CD4-positive, alpha-beta T cell (primary cell): ENCODE measurements around the gene DYNLT2. TPM values are rescaled to one million over a fixed set of nuclear protein-coding genes. Genes with fewer than 3 reads are reported as not detected.

Experiments used
- ATAC-seq: fragments of 200-7000 bp; cut with Tn5 transposase; one replicate; pipeline ENCODE4 v1.10.0; 2022; ENCODE audit warnings: mild to moderate bottlenecking; ENCODE audit not compliant: poor library complexity
- CTCF ChIA-PET: fragments of 350-600 bp; sonication (Branson Sonifier 250); formaldehyde crosslinking; loops from one replicate; lab custom pipeline; 2021; ENCODE audit warnings: antibody characterized with exemption, inconsistent platforms; lab: Charles Lee
- POLR2A ChIA-PET: fragments of 350-600 bp; sonication (Branson Sonifier 250); formaldehyde crosslinking; loops from one replicate; lab custom pipeline; 2021; ENCODE audit warnings: antibody characterized with exemption, inconsistent platforms; lab: Charles Lee
- DNase-seq, 14 experiments: peaks; one replicate each; pipeline ENCODE4 v3.0.0-alpha.2; 2013 to 2020; ENCODE audit warnings: mixed read lengths in 2 of 14
- H3K27ac ChIP-seq, 2 donors: one replicate each; pipeline versions ENCODE4 v1.5.1 to v1.7.0; 2013; ENCODE audit warnings: low read length in 2 of 2, low read depth in 1 of 2, mild to moderate bottlenecking in 1 of 2
- H3K27me3 ChIP-seq, 2 experiments: 1 replicate in 1 of 2; 2 replicates in 1 of 2; pipeline versions ENCODE4 v1.6.1 to v1.7.0; 2013; ENCODE audit warnings: low read length in 2 of 2, control low read depth in 1 of 2, mild to moderate bottlenecking in 1 of 2, moderate library complexity in 1 of 2; ENCODE audit not compliant: insufficient read depth in 2 of 2, control insufficient read depth in 1 of 2
- H3K36me3 ChIP-seq: one replicate; pipeline ENCODE4 v1.6.1; 2013; ENCODE audit warnings: low read length, control low read depth; ENCODE audit not compliant: insufficient read depth
- H3K4me1 ChIP-seq: one replicate; pipeline ENCODE4 v1.6.1; 2013; ENCODE audit warnings: low read length, control low read depth; ENCODE audit not compliant: insufficient read depth
- H3K4me3 ChIP-seq: one replicate; pipeline ENCODE4 v1.5.1; 2013; ENCODE audit warnings: mild to moderate bottlenecking, low read length, moderate library complexity
- H3K9me3 ChIP-seq, 2 experiments: 1 replicate in 1 of 2; 2 replicates in 1 of 2; pipeline versions ENCODE4 v1.6.1 to v1.7.0; 2013; ENCODE audit warnings: low read length in 2 of 2, mild to moderate bottlenecking in 2 of 2, control low read depth in 1 of 2, moderate library complexity in 1 of 2; ENCODE audit not compliant: control insufficient read depth in 1 of 2, insufficient read depth in 1 of 2
- H3K27ac Mint-ChIP-seq: one replicate; pipeline ENCODE4 v1.8.0; 2020; ENCODE audit warnings: mixed read lengths
- H3K27me3 Mint-ChIP-seq: one replicate; pipeline ENCODE4 v1.8.0; 2021; ENCODE audit warnings: mixed read lengths
- H3K36me3 Mint-ChIP-seq: one replicate; pipeline ENCODE4 v1.8.0; 2021; ENCODE audit warnings: low read depth, mixed read lengths
- H3K4me1 Mint-ChIP-seq: one replicate; pipeline ENCODE4 v1.8.0; 2021; ENCODE audit warnings: low read depth, mixed read lengths
- H3K4me3 Mint-ChIP-seq: one replicate; pipeline ENCODE4 v1.8.0; 2020; ENCODE audit warnings: mild to moderate bottlenecking, mixed read lengths
- H3K9me3 Mint-ChIP-seq: one replicate; pipeline ENCODE4 v1.8.0; 2020; ENCODE audit warnings: mixed read lengths
- intact Hi-C, 2 experiments: fragments of 100-400 bp; cut with DNase I in 1 of 2; cut with micrococcal nuclease in 1 of 2; formaldehyde crosslinking; loops; one replicate each; pipeline versions ENCODE4 v1.15.1 to v1.9.0; 2023 to 2025; cut with DNase I, micrococcal nuclease
- total RNA-seq, 174 experiments: library from RNA in 2 of 174; stranded (reverse) in 2 of 174; gene quantifications; one replicate each; pipeline ENCODE4 v1.2.3 and lab custom pipeline; 2021 to 2026
- TF ChIP-seq, protein P1 (sequence below): fragments of 200-600 bp; IDR thresholded peaks from one replicate; pipeline ENCODE4 v1.8.0; 2022; ENCODE audit warnings: antibody characterized with exemption, mild to moderate bottlenecking

Gene DYNLT2
- total RNA-seq, 2 experiments from 2014 or later = 4.1 to 4.3 TPM

DNA sequence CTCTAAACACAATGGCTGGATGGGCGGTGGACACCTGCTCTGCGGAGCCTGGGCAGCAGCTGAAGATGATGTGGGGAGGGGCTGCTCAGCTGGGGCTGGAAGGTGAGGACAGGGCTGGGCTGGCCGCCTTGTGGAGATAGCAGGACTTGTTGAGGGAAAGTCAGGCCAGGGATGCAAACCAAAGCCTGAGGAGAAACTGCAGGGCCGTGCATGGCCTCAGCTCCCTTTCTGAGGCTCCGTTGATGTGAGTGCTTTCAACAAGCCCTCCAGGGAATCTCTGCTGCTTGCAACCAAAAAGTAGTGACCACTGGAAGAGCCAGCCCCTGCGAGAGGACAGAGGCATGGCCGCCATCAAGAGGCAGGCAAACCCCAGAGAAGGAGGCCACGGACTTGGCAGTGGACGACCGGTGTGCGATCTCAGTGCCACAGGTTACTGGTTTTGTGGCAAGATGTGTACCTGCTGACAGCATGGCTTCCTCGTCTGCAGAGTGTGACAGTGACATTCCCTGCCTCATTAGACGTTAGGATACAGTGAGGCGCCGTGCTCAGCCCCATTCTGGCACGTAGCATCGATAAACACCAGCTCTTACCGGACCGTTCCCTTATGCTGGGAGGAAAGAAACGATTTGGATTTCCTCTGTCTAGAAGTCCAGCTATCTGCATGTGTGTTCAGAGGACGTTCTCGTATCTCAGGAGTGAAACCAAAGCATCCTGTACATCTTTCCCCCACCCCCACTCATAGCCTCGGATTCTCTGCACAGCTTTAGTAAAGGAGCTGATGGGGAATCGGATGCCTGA lies 38.0 kb upstream of the DYNLT2 start:
- Histone ChIP-seq H3K27me3 (no peaks in the 10 kb centered on the region), H3K9me3 (no peaks in the 10 kb centered on the region), H3K4me1 (peaks cover 16% of the 10 kb centered on the region), H3K4me3 (peak overlapping the region; percentile 70), H3K36me3 (no peaks in the 10 kb centered on the region), H3K27ac (no peak overlapping the region)
- POLR2A ChIA-PET = interaction anchor here (1.0 to 2.1 kb wide), 7 partner anchors 14 to 765 kb away, joined by 3 to 5 read pairs (median 4); partner anchors contain the start of genes C6orf120, ERMARD, PHF10 and TBP
- intact Hi-C loops = no loop called here
- no peak overlapping the region for H3K27ac Mint-ChIP-seq
- no peak for ATAC-seq
- TF ChIP-seq, protein P1, sequence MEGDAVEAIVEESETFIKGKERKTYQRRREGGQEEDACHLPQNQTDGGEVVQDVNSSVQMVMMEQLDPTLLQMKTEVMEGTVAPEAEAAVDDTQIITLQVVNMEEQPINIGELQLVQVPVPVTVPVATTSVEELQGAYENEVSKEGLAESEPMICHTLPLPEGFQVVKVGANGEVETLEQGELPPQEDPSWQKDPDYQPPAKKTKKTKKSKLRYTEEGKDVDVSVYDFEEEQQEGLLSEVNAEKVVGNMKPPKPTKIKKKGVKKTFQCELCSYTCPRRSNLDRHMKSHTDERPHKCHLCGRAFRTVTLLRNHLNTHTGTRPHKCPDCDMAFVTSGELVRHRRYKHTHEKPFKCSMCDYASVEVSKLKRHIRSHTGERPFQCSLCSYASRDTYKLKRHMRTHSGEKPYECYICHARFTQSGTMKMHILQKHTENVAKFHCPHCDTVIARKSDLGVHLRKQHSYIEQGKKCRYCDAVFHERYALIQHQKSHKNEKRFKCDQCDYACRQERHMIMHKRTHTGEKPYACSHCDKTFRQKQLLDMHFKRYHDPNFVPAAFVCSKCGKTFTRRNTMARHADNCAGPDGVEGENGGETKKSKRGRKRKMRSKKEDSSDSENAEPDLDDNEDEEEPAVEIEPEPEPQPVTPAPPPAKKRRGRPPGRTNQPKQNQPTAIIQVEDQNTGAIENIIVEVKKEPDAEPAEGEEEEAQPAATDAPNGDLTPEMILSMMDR = no peak
- peak in 1 of 14 experiments; percentile 23 for DNase-seq
- H3K9me3 Mint-ChIP-seq = no peaks in the 10 kb centered on the region
- peaks cover 37% of the 10 kb centered on the region for H3K27me3 Mint-ChIP-seq
- peak overlapping the region; percentile 89 for H3K4me3 Mint-ChIP-seq
- H3K36me3 Mint-ChIP-seq = peaks cover under 1% of the 10 kb centered on the region
- CTCF ChIA-PET = interaction anchor here (0.6 to 2.0 kb wide), 14 partner anchors 12 to 728 kb away, joined by 3 to 11 read pairs (median 3); partner anchors contain the start of genes C6orf120 and WDR27
- H3K4me1 Mint-ChIP-seq = peaks cover 18% of the 10 kb centered on the region

DNA sequence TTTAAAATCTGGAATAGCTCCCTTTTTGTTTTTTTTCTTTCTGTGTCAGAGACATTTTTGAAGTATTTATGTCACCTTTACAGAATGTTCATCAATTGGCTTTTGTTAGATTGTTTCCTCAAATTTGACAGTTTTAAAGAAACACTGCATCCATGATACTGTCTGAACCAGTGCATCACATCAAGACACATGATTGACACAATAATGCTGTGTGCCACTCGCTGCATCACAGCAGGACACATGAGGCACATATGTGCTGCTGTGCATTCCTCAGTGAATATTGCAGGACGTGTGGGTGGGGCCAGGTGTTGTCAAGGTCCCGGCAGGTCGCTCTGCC lies 37.4 kb upstream of the DYNLT2 start:
- DNase-seq (no peak), ATAC-seq (no peak)
- H3K9me3 Mint-ChIP-seq = no peaks in the 10 kb centered on the region
- H3K36me3 Mint-ChIP-seq = peaks cover 6% of the 10 kb centered on the region
- no peak overlapping the region for H3K27ac ChIP-seq
- no peak overlapping the region for H3K27ac Mint-ChIP-seq
- intact Hi-C loops = no loop called here
- no peaks in the 10 kb centered on the region for H3K36me3 ChIP-seq
- H3K4me1 ChIP-seq = peaks cover 16% of the 10 kb centered on the region
- no peaks in the 10 kb centered on the region for H3K27me3 ChIP-seq
- H3K4me1 Mint-ChIP-seq = peaks cover 18% of the 10 kb centered on the region
- peaks cover 33% of the 10 kb centered on the region for H3K27me3 Mint-ChIP-seq
- ChIA-PET CTCF (interaction anchor here (2.0 kb wide), 1 partner anchor 728 kb away, joined by 9 read pairs; no protein-coding TSS in a partner anchor), POLR2A (no interaction called here)
- no peak overlapping the region for H3K4me3 Mint-ChIP-seq
- TF ChIP-seq, protein P1 = no peak
- H3K4me3 ChIP-seq = no peak overlapping the region
- H3K9me3 ChIP-seq = no peaks in the 10 kb centered on the region

DNA sequence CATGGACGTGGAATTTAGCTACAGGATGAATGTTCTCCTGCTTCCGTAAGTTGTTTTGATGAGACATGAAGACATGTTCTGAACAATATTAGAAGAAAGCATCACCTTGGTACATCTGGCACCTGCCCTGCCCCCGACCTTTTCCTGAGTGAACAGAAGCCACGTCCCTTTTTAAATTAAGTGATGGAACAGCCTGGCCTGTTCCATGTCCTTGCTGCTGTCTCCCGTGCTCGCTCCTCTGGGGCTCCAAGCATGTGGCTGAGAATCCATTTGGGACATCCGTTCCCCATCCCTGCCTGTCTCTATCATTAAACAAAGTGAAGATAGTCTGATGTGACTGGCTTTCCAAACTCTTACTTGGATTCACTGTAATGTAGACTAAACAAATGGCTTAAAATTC lies 36.4 kb upstream of the DYNLT2 start:
- Histone ChIP-seq H3K27me3 (no peaks in the 10 kb centered on the region), H3K4me1 (peaks cover 16% of the 10 kb centered on the region), H3K9me3 (peaks cover 0 to 4% of the 10 kb centered on the region in 2 experiments), H3K27ac (no peak overlapping the region), H3K4me3 (no peak overlapping the region), H3K36me3 (no peaks in the 10 kb centered on the region)
- ATAC-seq = no peak
- H3K4me3 Mint-ChIP-seq = no peak overlapping the region
- peaks cover 23% of the 10 kb centered on the region for H3K27me3 Mint-ChIP-seq
- H3K9me3 Mint-ChIP-seq = no peaks in the 10 kb centered on the region
- TF ChIP-seq, protein P1 = no peak
- H3K27ac Mint-ChIP-seq = no peak overlapping the region
- peak in 1 of 14 experiments; percentile 7 for DNase-seq
- peaks cover 18% of the 10 kb centered on the region for H3K4me1 Mint-ChIP-seq
- peaks cover 15% of the 10 kb centered on the region for H3K36me3 Mint-ChIP-seq
- intact Hi-C loops = no loop called here
- ChIA-PET POLR2A (no interaction called here), CTCF (no interaction called here)
